ENCODE data around the gene NPAS3. TPM values are rescaled to one million over a fixed set of nuclear protein-coding genes. Genes with fewer than 3 reads are reported as not detected.

Gene NPAS3
- total and polyA plus RNA-seq, 11 donors, result 0.15 to 3.4 (median 0.92) TPM

DNA sequence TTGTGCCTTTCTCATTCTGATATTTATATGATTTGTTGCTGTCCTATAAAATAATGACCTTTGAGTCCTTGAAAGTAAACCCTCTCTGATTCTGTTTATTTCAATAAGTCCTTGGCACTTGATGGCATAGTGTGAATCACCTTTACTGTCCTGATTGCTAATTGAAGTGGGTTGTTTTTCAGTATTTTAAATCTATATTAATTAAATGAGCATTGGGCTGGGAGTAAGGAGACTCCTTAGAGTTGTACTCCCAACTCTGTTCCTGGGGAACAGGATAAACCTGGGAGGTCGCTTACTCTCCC lies 776.5 kb downstream of the NPAS3 start:
- WGBS, 4 donors, result 86 to 100% (median 94%) methylated on average over 1 of the region's 1 CpG

DNA sequence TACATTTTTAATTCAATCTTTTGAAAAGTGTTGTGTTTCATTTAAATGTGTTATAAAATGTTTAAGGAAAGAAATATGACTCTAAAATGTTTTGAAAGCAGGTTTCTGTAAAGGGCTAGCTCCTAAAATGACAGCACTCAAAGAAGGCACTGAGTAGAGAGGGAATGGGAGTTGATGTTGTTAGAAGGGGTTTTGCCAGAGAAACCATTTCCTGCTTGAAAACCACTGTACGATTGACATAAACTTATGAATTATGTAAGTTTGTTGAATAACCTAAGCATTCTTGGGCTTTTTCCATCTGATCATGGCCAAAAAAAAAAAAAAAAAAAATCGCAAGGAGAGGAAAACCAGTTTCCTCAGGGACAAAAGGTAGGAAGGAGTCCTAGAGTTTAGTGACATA lies 778.2 kb downstream of the NPAS3 start:
- H3K9me3 ChIP-seq, result no peaks in the 10 kb centered on the region
- DNase-seq, result no peak
- 41 to 59% (median 54%) methylated on average over 2 of the region's 2 CpGs for WGBS, 4 donors
- intact Hi-C loops (cut with DNase I), result no loop called here
- no peak overlapping the region for H3K27ac ChIP-seq
- ATAC-seq, result no peak
- H3K4me1 ChIP-seq, result no peaks in the 10 kb centered on the region
- no peak for TF ChIP-seq POLR2A (IDR thresholded peaks at IDR 0.05)
- TF ChIP-seq, protein P1, sequence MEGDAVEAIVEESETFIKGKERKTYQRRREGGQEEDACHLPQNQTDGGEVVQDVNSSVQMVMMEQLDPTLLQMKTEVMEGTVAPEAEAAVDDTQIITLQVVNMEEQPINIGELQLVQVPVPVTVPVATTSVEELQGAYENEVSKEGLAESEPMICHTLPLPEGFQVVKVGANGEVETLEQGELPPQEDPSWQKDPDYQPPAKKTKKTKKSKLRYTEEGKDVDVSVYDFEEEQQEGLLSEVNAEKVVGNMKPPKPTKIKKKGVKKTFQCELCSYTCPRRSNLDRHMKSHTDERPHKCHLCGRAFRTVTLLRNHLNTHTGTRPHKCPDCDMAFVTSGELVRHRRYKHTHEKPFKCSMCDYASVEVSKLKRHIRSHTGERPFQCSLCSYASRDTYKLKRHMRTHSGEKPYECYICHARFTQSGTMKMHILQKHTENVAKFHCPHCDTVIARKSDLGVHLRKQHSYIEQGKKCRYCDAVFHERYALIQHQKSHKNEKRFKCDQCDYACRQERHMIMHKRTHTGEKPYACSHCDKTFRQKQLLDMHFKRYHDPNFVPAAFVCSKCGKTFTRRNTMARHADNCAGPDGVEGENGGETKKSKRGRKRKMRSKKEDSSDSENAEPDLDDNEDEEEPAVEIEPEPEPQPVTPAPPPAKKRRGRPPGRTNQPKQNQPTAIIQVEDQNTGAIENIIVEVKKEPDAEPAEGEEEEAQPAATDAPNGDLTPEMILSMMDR (IDR thresholded peaks at IDR 0.05), result no peak
- H3K36me3 ChIP-seq, result no peaks in the 10 kb centered on the region
- no peaks in the 10 kb centered on the region for H3K27me3 ChIP-seq
- no peak overlapping the region for H3K4me3 ChIP-seq

More for the DNA sequence above, 776.5 kb downstream of the NPAS3 start:
- intact Hi-C loops (cut with DNase I), result no loop called here
- Histone ChIP-seq H3K27ac (no peak overlapping the region), H3K9me3 (no peaks in the 10 kb centered on the region), H3K4me3 (no peak overlapping the region), H3K27me3 (no peaks in the 10 kb centered on the region), H3K4me1 (no peaks in the 10 kb centered on the region), H3K36me3 (no peaks in the 10 kb centered on the region)
- ATAC-seq (no peak), DNase-seq (no peak)
- TF ChIP-seq POLR2A (IDR thresholded peaks at IDR 0.05), result no peak
- TF ChIP-seq, protein P1 (IDR thresholded peaks at IDR 0.05), result no peak

DNA sequence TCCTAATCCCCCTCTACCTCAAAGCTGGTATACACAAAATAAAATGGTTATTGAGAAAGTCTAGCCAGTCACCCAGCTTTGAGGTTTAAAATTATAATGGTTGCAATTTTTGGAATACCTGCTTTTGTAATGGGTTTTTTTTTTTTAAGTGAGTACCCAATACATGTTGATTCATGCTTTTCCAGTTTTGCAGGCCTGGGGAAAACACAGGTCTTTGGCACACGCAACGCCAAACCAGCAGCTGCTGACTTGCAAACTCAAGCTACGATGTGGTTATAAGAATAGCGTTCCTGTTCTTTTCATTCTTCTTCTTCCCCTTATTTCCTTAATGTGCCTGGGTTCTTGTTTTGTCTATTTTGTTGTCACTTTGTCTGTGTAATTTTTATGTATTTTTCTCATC lies 779.2 kb downstream of the NPAS3 start:
- intact Hi-C loops (cut with DNase I), result no loop called here

DNA sequence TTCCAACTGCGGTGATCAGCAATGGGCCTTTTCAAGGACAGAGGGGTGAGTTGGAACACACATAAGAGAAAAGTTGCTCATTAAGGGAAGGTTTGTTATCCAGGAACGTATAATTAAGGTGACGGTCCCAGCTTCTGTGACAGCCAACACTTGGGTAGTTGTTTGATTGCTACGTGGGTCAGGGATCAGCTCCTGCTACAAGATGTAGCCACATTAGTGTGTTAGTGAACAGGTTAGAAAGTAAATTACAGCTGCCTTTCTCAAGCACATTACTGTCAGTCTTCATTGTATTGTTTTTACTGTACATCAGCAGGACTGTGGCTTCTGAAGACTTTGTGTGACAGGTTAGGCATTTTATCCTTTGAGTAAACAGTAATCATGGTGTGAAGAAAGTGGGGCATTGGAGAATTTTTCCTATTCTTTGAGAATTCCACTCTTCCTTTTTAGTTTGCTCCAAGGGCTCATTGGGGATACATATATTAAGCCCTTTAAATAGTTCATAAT lies 781.7 kb downstream of the NPAS3 start:
- Histone ChIP-seq H3K27ac (no peak overlapping the region), H3K9me3 (no peaks in the 10 kb centered on the region), H3K4me3 (no peak overlapping the region), H3K36me3 (no peaks in the 10 kb centered on the region), H3K27me3 (no peaks in the 10 kb centered on the region), H3K4me1 (no peaks in the 10 kb centered on the region)
- DNase-seq, result no peak
- no peak for ATAC-seq
- no peak for TF ChIP-seq POLR2A (IDR thresholded peaks at IDR 0.05)
- TF ChIP-seq, protein P1 (IDR thresholded peaks at IDR 0.05), result no peak
- WGBS, 4 donors, result 84 to 92% (median 88%) methylated on average over 4 of the region's 4 CpGs
- intact Hi-C loops (cut with DNase I), result no loop called here

More for the DNA sequence above, 779.2 kb downstream of the NPAS3 start:
- ATAC-seq (no peak), DNase-seq (no peak)
- Histone ChIP-seq H3K4me1 (no peaks in the 10 kb centered on the region), H3K27me3 (no peaks in the 10 kb centered on the region), H3K9me3 (no peaks in the 10 kb centered on the region), H3K36me3 (no peaks in the 10 kb centered on the region), H3K27ac (no peak overlapping the region), H3K4me3 (no peak overlapping the region)
- no peak for TF ChIP-seq POLR2A (IDR thresholded peaks at IDR 0.05)
- TF ChIP-seq, protein P1 (IDR thresholded peaks at IDR 0.05), result no peak
- WGBS, 4 donors, result 90 to 96% (median 96%) methylated on average over 4 of the region's 4 CpGs
